ENCODE measurements around the gene SAP30BP.

SAP30BP gene

GRCh38 chr17:75639327-75639726 is 27.8 kb upstream of the SAP30BP start:
- Histone ChIP-seq H3K36me3 (ENCODE audit: insufficient read depth, insufficient read length, low read length) (peaks cover 74% of the 10 kb centered on the region), H3K4me1 (ENCODE audit: insufficient read depth, insufficient read length) (peaks cover 29% of the 10 kb centered on the region)

GRCh38 chr17:75639771-75640555 is 27.2 kb upstream of the SAP30BP start:
- TF ChIP-seq ZNF274 (IDR thresholded peaks at IDR 0.05; ENCODE audit: low read depth, low read length) (no peak), YY1 (IDR thresholded peaks at IDR 0.05; ENCODE audit: insufficient read depth, insufficient read length) (no peak), SUZ12 (IDR thresholded peaks at IDR 0.05; ENCODE audit: extremely low read depth, insufficient read depth, insufficient read length) (no peak)
- Histone ChIP-seq H3K27me3 (ENCODE audit: insufficient read depth, insufficient read length) (no peaks in the 10 kb centered on the region), H3K4me1 (ENCODE audit: insufficient read depth, insufficient read length) (peaks cover 23% of the 10 kb centered on the region), H3K9me3 (ENCODE audit: insufficient read depth, low read length) (no peaks in the 10 kb centered on the region), H3K4me3 (ENCODE audit: insufficient read length, low read depth) (no peak overlapping the region), H3K9ac (ENCODE audit: insufficient read length, low read depth) (no peak overlapping the region), H3K36me3 (ENCODE audit: insufficient read depth, insufficient read length, low read length) (peaks cover 74% of the 10 kb centered on the region)
- DNase-seq (ENCODE audit: low read depth, low spot score), result no peak

More at GRCh38 chr17:75639327-75639726, 27.8 kb upstream of the SAP30BP start:
- Histone ChIP-seq H3K9me3 (ENCODE audit: insufficient read depth, low read length) (no peaks in the 10 kb centered on the region), H3K27me3 (ENCODE audit: insufficient read depth, insufficient read length) (no peaks in the 10 kb centered on the region), H3K4me3 (ENCODE audit: insufficient read length, low read depth) (no peak overlapping the region), H3K9ac (ENCODE audit: insufficient read length, low read depth) (no peak overlapping the region)
- TF ChIP-seq ZNF274 (IDR thresholded peaks at IDR 0.05; ENCODE audit: low read depth, low read length), result no peak
- TF ChIP-seq SUZ12 (IDR thresholded peaks at IDR 0.05; ENCODE audit: extremely low read depth, insufficient read depth, insufficient read length), result no peak
- TF ChIP-seq YY1 (IDR thresholded peaks at IDR 0.05; ENCODE audit: insufficient read depth, insufficient read length), result no peak
- no peak for DNase-seq (ENCODE audit: low read depth, low spot score)

DNA sequence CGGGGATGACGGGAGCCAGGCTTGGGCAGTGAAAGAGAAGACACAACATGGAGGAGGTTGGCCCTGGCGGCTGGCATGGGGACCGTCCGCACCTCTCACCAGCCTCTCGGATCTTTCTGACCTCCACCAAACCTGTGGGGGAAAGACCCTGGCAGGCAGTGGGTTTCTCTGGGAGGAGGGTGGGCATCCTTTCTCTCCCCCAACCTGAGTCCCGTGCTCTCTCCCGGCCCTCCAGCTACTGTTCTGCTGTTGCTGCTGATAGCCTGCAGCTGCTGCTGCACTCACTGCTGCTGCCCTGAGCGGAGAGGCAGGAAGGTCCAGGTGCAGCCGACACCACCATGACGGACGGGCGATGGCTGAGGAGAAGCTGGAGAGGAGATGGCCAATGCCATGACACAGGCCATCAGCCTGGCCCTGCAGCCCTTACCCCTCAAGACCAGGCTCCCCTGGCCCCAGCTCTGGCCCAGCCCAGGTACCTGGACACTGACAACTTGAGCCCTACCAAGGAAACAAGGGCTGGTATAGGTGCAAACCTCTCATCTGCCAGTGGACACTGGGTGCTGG is 26.5 kb upstream of the SAP30BP start:
- no peak overlapping the region for H3K9ac ChIP-seq (ENCODE audit: insufficient read length, low read depth)
- H3K4me3 ChIP-seq (ENCODE audit: insufficient read length, low read depth), result no peak overlapping the region
- DNase-seq (ENCODE audit: low read depth, low spot score), result no peak
- peaks cover 23% of the 10 kb centered on the region for H3K4me1 ChIP-seq (ENCODE audit: insufficient read depth, insufficient read length)
- no peaks in the 10 kb centered on the region for H3K27me3 ChIP-seq (ENCODE audit: insufficient read depth, insufficient read length)
- TF ChIP-seq YY1 (IDR thresholded peaks at IDR 0.05; ENCODE audit: insufficient read depth, insufficient read length), result no peak
- TF ChIP-seq SUZ12 (IDR thresholded peaks at IDR 0.05; ENCODE audit: extremely low read depth, insufficient read depth, insufficient read length), result no peak
- no peak for TF ChIP-seq ZNF274 (IDR thresholded peaks at IDR 0.05; ENCODE audit: low read depth, low read length)
- peaks cover 70% of the 10 kb centered on the region for H3K36me3 ChIP-seq (ENCODE audit: insufficient read depth, insufficient read length, low read length)
- H3K9me3 ChIP-seq (ENCODE audit: insufficient read depth, low read length), result no peaks in the 10 kb centered on the region

DNA sequence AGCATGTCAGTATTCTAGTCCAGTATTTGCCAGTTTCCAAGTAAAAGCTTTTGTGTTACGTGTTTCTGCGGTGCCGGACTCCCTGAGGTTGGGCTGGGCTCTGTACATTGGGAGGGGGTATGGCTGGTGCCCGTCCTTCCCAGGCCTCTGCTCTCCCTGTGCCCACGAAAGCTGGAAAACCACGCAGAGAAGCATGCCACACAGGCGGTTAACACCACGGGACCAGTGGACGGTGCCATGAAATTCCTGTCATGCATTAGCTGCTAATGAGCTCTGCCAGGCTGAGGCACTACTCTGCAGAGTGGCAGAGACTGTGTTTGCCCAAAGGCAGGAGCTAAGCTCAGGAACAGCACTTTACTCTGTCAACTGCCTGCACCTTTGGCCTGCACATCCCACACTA is 25.8 kb upstream of the SAP30BP start:
- TF ChIP-seq YY1 (IDR thresholded peaks at IDR 0.05; ENCODE audit: insufficient read depth, insufficient read length), result no peak
- TF ChIP-seq ZNF274 (IDR thresholded peaks at IDR 0.05; ENCODE audit: low read depth, low read length), result no peak
- no peak for TF ChIP-seq SUZ12 (IDR thresholded peaks at IDR 0.05; ENCODE audit: extremely low read depth, insufficient read depth, insufficient read length)
- H3K9ac ChIP-seq (ENCODE audit: insufficient read length, low read depth), result no peak overlapping the region

GRCh38 chr17:75642182-75642783 is 24.9 kb upstream of the SAP30BP start:
- TF ChIP-seq SUZ12 (IDR thresholded peaks at IDR 0.05; ENCODE audit: extremely low read depth, insufficient read depth, insufficient read length) (no peak), YY1 (IDR thresholded peaks at IDR 0.05; ENCODE audit: insufficient read depth, insufficient read length) (no peak), ZNF274 (IDR thresholded peaks at IDR 0.05; ENCODE audit: low read depth, low read length) (no peak)
- DNase-seq (ENCODE audit: low read depth, low spot score), result no peak
- Histone ChIP-seq H3K27me3 (ENCODE audit: insufficient read depth, insufficient read length) (no peaks in the 10 kb centered on the region), H3K4me3 (ENCODE audit: insufficient read length, low read depth) (no peak overlapping the region), H3K36me3 (ENCODE audit: insufficient read depth, insufficient read length, low read length) (peaks cover 65% of the 10 kb centered on the region), H3K4me1 (ENCODE audit: insufficient read depth, insufficient read length) (peaks cover 23% of the 10 kb centered on the region), H3K9me3 (ENCODE audit: insufficient read depth, low read length) (no peaks in the 10 kb centered on the region), H3K9ac (ENCODE audit: insufficient read length, low read depth) (no peak overlapping the region)

More for the DNA sequence above, 25.8 kb upstream of the SAP30BP start:
- DNase-seq (ENCODE audit: low read depth, low spot score), result no peak
- Histone ChIP-seq H3K9me3 (ENCODE audit: insufficient read depth, low read length) (no peaks in the 10 kb centered on the region), H3K36me3 (ENCODE audit: insufficient read depth, insufficient read length, low read length) (peaks cover 66% of the 10 kb centered on the region), H3K4me1 (ENCODE audit: insufficient read depth, insufficient read length) (peaks cover 26% of the 10 kb centered on the region), H3K4me3 (ENCODE audit: insufficient read length, low read depth) (no peak overlapping the region), H3K27me3 (ENCODE audit: insufficient read depth, insufficient read length) (no peaks in the 10 kb centered on the region)

DNA sequence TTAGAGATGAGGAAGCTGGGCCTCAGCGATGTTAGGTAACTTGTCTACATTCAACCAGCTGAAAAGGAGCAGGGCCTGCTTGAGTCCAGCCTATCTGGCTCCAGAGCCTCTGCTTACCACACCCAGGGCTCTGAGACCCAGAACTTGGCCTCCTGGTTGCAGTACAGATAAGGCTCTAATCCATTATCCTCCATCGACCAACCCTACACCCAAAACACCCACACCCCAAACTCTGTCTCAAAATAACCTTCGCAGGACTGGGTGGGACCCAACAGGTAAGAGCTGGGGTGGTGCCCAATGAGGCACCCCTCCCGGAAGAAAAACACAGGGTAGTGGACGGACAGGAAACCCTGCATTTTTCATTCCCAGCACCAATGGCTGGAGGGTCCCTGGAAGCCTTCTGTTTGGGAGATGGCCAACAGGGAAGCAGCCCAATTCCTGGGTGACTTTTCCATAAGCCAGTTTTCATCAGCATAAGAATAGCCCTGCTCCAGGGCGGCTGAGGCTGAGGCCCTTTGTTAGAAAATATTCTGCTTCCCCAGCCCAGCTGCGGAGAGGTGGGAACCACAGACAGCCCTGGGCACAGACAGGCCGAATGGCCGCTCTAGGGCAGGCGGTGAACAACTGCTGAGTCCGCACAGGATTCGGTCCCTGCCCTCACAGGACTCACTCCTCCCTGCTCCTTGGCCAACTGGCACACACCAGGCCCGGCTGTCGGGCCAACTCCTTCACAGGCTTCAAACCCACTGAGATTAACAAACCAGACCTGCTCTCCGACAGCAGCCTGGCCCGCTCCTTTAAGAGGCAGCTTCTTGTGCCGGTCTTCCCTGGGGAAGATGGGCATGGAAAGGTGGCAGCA is 24.1 kb upstream of the SAP30BP start:
- Histone ChIP-seq H3K27me3 (ENCODE audit: insufficient read depth, insufficient read length) (no peaks in the 10 kb centered on the region), H3K36me3 (ENCODE audit: insufficient read depth, insufficient read length, low read length) (peaks cover 62% of the 10 kb centered on the region), H3K4me1 (ENCODE audit: insufficient read depth, insufficient read length) (peaks cover 23% of the 10 kb centered on the region), H3K4me3 (ENCODE audit: insufficient read length, low read depth) (no peak overlapping the region), H3K9ac (ENCODE audit: insufficient read length, low read depth) (peak overlapping the region; percentile 44), H3K9me3 (ENCODE audit: insufficient read depth, low read length) (no peaks in the 10 kb centered on the region)
- TF ChIP-seq ZNF274 (IDR thresholded peaks at IDR 0.05; ENCODE audit: low read depth, low read length) (no peak), YY1 (IDR thresholded peaks at IDR 0.05; ENCODE audit: insufficient read depth, insufficient read length) (no peak), SUZ12 (IDR thresholded peaks at IDR 0.05; ENCODE audit: extremely low read depth, insufficient read depth, insufficient read length) (no peak)
- DNase-seq (ENCODE audit: low read depth, low spot score), result peak; percentile 42

Measured in NT2/D1 (cell line).